NCI-H2081 treated with DMSO at 0.1 percent for 48 hours (cell line): ENCODE measurements around the gene TNFRSF11A.

Experiments
- DNase-seq: peaks from one replicate; lab custom pipeline; 2025; lab: John Stamatoyannopoulos, UW

Gene TNFRSF11A

DNA sequence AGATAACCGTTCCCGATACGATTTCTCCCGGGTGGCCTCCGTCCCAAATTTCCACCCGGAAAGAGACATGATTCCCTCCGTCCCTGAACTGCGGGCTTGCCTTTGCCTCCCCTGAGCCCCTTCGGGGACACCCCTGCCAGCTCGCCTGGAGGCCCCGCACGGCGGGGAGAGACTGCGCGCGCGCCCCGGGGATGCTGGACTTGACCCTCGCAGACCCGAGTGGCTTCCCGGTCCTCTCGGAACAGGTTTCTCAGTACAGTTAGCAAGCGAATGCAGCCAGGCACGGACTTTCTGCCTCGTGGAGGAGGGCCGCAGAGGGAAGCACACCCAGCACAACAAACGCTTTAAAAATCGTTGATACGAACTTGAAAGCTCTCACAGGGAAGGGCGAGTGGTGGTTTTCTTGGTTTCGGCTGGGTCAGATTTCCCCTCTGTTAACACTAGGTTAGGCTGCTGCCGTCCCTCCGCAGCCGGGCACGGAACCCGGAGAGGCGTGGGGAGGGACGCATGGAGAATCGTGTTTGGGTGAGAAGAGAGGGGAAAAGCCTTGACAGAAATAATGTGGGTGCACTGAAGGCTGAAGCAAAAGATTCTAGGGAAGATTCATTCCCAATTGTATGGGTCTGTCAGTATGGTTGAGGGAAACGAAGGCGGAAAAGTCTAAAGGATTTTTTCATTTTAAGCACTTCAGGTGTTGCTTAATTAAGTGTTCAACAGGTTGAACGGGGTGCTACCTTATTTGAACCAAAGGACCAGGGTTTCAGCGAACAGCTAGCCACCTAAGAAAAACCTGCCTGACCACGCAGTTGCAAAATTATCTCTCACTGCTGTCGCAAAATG lies 916 bp downstream of the TNFRSF11A start:
- no peak for DNase-seq

DNA sequence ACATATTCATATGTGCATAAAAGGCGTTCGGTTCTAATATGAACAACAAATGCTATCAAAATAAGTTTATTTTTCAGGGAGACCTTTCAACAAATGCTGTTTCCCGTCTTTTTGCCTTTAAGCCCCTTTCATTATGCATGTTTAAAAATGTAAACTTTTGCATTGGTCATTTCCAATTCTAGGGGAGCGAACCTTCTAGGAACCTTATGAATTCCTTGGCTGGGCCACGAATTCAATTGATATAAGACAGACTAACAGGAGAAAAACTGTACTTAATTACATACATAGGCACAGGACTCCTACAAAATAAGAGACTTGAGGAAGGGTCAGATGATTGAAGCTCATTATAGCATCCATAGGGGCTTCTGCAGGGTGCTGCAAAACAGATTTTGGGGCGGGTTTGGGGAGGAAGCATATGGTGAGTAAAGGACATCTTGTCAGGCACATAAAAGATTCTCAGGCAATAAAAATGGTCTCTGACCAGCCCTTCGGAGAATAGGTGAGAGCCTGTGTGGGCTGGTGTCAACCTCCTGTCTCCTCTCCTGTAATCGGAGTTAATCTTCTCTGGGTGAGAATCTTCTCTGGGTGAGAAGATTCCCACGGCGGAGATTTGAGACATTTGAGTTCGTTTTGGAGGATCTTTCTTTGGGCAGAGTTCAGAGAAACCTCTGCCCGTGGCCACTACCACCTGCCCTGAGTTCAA lies 1.7 kb downstream of the TNFRSF11A start:
- DNase-seq, result no peak

DNA sequence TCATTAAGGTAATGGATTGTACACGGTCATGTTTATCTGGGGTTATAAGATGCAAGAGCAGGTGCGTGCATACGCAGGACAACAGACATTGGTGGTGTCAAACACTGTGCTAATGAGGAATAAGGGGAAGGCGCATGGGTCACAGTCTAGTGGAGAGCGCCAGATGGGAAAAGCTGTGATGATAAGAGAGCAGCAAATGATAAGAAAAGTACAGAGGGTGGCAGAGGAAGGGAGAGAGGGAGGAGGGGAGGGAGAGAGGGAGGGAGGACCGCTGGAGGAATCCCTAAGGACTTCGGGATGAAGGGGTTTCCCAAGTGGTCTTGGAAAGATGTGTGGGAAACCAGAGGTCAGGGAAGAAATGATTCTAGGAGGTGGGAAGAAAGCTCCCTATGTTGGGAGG lies 2.9 kb downstream of the TNFRSF11A start:
- DNase-seq, result no peak

DNA sequence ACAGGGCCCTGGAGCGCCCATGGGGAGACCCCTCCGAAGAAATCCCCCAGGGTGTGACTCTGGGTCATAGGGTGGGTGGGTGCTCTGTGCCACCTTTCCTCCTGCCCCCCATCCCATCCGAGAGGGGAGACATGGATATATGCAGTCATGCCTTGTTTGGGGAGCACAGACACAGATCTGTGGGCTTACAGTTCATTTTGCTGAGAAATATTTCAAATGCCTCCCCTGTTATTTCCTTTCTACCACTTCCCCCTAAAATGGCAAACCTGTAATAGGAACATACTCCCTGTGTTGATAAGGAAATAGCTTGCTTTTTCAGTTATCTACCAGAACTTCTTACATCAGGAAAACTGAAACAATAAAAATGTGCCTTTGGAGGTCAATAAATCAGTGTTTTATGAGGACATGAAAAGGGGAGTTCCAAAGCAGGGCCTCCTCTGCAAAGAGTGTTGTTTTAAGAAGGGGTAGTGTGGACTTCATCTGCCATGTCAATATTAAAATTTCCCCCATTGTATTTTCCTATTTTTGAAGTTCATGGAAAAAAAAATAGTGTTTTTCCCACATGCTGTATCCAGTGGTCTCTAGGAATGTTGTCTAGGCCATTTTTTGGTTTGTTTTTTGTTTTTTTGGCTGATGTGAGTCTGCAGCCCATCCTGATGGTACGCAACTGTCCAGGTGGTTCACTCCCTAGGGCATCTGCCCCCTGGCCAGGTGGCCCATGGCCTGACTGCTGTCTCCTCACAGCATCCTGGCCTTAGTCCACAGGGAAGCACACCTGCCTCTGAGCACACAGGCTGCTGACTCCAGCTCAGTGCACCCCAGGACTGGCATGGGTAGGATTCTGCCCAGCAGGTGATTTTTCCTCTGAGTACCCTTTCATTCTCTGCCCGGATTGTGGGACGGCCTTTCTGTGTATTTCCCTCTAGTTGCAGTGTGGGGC lies 3.7 kb downstream of the TNFRSF11A start:
- DNase-seq, result no peak

DNA sequence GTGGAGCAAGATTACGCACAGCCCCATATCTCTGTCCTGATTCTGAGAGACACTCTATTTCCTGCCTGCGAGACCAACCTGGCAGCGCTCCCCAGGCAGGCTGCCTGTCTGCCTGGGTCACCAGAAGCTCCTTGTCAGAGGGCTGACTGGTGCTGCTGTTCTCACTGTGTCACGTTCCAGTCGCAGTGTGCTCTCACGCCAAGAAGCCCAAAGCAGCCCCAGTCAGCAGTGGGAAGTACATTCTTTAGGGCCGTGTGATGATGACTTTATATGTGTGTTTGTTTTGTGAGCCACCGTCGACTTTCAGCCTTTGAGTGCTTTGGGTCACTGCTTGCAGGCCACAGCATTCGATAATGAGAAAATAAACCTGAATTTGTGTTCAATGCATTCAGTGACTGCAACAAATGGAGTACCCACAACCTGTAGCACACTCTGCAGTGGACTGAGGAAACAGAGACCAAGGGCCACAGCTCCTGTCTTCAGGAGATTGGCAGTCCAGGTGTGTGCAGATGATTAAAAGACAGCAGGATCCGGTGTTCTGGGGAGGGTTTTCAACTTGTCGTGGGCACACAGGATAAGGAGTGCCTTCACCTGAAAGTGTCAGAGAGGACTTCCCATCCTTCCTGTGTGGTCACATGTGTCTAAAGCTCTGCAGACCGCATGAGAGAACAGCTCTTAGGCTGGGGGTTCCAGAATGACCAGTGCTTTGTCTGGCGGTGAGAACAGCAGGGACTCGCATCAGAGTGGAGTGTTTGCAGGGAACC lies 4.8 kb downstream of the TNFRSF11A start:
- no peak for DNase-seq

DNA sequence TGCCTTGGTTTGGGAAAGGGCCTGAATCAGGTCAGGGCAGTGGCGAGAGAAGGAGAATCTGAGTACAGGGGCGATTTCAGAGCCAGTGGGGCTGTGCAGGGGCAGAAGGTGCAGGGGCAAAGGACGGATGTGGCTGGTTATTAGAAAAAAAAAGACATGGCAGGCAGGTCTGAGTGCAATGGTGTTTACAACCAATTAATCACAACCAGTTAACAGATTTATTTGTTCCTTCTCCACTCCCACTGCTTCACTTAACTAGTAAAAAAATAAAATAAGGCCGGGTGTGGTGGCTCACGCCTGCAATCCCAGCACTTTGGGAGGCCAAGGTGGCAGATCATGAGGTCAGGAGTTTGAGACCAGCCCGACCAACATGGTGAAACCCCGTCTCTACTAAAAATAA lies 5.5 kb downstream of the TNFRSF11A start:
- DNase-seq, result no peak

DNA sequence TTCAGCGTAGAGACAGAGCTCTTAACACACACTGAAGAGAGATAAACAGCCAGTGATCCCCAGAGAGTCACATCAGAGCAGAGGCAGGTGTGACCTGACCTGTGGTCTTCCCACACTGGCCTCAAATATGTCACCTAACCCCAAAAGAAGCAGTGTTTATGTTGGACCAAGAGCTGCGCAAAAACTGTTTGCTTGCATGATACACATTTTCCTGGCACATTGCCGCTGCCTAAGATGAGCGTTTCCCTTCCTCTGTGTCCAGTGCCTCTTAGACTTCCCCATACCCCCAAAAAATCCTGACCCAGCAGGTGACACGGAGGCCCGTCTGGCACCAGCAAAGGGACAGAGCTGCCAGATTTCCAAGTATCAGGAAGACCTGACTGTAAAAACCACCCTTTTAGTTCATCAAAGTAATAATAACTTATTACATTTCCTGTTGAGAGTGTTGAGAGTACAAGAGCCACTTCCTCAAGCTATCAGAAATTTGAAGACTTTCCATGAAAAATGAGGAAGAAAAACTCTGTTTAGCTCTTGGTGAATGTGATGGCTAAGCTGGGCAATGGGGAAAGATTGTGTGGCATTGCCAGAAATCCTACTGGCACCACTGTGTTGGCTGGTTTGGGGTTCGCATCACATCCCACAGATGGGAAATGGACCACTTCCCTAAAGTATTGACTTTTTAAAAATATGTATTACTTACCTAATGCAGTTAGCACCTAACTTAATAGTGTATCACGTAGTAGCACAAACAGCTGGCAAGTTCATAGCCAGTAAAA lies 6.7 kb downstream of the TNFRSF11A start:
- DNase-seq, result no peak

DNA sequence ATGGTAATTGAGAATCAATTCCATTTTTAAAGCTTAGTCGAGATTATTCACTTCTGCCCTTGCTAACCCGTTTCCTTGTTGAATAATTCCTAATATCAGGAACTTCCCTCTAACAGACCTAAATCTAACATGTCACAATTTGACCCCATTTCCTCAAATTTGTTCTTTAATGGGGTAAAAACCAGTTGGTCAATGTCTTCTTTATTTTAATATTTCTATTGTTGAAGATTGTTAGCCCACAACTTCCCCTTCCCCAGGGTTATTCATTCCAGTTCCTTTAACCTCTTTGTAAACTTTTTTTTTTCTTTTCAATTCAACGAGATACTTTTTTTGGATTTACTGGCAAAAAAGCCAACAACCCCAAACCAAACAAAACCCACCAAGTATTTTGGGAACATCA lies 7.3 kb downstream of the TNFRSF11A start:
- no peak for DNase-seq

DNA sequence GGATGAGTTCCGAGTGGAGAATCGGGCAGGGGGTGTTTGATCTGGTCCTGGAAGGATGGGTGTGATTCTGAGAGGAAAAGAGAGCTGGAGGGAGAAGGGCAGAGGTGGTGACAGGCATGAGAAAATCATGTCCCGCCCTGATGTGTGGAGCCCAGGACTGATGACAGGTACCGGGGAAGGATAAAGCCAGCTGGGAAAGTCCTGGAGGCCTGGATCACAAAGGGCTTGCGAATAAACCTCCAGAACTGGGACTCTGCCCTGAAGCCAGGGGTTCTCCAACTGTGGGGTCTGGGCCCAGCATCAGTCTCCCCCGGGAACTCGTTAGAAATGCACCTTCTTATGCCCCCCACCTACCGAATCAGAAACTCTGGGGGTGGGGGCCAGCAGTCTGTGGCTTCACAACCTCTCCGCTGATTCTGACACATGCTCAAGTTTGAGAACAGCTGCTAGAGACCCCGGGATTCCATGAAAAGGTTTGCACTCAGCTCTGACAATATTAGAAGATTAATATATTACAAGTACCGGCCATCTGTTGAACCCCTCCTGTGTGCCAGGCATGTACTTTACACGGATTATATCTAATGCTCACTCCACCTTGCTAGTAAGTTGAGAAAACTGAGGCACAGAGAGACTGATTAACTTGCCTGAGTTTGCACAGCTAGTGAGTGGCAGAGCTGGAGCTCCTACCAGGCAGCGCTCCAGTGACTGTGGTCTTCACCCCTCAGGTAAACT lies 8.0 kb downstream of the TNFRSF11A start:
- no peak for DNase-seq

DNA sequence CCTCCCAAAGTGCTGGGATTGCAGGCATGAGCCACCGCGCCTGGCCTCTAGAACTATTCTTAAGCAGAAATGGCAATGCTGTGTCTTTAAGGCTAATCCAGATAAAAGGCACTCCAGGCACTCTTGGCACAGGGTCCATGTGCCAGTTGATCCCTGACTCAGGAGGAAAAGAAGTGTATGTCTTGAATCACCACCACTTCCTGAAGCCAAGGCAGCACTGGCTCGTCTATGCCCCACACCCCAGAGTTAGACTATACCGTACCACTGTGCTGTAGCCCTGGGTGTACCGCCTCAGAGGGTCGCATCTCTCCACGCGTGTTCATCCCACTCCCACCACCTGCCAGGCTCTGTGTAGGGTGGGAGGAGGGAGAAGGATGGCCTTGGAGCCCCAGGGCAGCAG lies 9.0 kb downstream of the TNFRSF11A start:
- no peak for DNase-seq

DNA sequence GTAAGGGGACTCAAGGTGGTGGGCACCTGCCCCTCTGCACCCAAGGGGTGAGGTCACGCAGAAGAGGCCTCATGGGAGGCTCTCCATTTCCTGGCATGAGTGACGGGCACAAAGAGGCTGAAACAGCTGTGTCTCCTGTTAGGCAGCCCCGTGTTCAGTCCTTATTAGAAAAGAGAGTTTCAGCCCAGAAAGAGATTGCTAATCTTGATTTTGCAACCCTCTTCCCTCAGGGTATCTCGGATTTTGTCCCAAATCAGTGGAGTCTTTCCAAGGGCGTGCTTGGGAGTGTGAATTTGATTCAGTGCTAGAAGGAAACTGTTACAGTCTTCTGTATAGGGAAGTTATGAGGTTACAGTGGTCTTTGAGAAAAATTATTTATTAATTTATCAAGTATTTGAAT lies 10.4 kb downstream of the TNFRSF11A start:
- DNase-seq, result no peak

DNA sequence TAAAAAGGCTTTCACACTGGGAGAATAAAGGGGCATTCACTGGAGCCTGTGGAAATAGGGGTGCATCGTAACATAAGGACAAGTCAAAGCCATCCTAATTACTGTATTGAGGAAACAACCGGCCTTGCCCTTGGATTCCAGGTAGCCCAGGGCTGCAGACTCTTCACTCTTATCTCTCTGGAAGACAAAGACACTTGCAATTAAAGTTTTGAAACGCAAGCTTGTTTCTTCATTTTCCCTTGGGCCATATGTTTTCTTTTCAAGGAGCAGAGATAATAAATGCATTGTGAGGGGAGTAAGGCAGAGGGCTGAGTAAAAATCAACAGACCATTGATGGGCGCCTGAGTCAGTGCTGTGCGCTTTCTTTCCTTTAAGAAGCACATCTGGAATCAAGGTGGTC lies 11.5 kb downstream of the TNFRSF11A start:
- no peak for DNase-seq

DNA sequence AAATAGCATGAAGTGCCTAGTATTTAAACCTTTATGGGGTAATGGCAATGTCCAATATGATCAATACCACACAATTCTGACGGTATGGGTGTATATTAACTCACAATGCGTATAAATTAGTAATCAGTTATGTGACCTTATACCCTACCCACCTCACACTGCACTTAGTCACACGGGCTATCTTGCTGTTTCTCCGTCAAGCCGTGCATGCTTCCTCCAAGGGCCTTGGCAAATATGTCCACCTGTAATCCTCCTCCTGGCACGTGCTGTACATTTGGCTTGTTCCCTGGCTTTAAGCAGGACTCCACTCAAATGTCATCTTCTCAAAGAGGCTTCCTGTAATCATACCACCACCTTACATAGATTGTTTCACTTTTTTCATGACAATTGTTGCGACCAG lies 12.2 kb downstream of the TNFRSF11A start:
- no peak for DNase-seq

DNA sequence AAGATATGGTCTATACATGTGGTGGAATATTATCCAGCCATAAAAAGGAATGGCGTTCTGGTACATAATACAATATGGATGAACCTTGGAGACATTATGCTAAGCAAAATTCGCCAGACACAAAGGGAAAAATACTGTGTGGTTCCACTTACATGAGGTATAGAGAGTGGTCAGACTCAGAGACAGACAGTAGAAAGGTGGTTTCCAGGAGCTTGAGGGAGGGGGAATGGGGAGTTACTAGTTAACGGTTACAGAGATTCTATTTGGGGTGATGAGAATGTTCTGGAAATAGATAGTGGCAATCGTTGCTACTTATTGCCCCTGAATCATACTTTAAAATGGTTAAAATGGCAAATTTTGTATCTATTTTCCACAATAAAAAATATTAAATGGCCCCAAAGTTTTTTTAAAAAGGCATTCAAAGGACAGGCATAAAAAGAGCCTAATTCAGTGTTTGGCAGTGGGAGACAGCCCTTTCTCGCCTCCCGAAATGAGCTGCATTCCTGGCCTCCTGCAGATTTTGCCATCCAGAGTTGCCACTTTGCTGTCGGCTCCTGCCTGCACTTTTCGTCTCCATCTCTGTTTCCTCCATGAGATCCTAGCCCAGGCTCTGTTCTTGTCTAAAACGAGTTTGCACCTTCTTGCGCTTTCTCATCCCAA lies 13.5 kb downstream of the TNFRSF11A start:
- DNase-seq, result no peak

DNA sequence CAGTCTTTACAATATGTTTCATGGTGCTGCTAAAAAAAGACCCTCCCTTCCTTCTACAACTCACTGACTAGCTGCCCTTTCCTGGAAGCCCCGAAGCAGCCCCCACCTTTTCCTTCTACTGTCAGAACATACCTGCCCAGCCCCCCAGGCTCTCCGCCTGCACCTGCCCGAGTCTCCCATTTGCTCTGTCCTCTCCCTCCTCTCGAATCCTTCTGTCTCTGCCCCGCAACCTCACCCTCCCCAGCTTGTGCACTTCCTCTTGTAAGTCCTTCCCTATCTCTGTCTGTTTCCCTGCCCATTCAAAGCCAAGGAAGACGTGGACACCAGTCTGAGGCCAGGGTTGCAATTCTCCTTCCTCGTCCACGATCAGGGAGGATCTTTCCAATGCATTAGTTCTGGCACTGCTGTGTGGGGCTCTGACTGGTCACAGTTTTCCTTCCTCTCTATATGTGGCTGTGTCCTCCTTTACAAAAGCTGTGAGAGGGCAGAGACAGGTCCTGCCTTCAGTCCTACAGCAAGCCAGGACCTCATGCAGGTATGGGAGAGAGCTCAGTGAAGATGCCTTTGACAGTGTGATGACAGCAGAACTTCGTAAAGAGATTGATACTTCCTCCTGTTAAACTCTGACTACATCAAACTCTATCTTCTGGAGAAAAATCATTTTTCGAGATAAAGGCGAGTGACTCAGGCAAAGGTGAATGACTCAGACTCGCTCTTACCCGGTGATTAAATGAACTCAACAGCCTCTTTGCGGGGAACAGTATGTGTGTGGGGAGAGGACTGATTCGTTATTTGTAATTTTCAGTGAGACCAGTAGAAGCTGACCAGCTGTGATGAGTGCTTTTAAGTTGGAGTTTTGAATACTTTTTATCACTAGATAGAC lies 14.2 kb downstream of the TNFRSF11A start:
- DNase-seq, result no peak

DNA sequence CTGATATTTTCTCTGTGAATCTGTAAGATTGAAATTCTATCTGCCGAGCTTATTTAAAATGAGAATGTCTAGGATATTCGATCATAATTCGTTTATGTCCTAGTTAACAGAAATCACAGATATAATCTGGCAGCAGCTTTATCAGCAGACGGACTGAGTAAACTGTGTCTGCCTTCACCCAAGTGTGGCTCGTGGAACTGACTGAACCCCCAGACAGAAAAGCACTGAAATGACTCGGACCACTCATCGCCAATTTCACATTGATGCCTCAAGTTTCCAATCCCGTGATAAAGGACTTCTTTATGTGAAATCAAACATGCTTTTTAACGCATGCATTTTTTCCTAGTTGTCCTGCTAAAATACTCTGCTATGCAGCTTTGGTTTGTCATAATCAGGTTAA lies 15.9 kb downstream of the TNFRSF11A start:
- no peak for DNase-seq

DNA sequence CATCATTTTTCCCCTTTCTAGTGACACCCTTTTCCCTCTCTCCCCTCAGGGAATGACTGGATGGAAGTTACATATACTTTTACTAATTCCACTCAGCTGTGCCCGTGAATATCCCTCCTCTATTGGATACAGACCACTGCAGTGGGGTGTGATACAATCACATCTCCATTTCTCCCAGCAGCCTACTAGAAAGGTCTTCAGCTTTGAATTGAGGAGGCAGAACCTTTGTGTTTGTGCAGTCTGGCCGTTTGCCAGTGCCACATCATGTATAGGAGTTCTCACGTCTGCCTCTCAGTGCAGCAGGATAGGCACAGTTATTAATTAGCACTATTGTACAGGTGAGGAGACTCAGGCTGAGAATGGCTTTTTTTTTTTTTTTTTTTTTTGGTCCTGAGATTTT lies 16.4 kb downstream of the TNFRSF11A start:
- peak; percentile 28 for DNase-seq

DNA sequence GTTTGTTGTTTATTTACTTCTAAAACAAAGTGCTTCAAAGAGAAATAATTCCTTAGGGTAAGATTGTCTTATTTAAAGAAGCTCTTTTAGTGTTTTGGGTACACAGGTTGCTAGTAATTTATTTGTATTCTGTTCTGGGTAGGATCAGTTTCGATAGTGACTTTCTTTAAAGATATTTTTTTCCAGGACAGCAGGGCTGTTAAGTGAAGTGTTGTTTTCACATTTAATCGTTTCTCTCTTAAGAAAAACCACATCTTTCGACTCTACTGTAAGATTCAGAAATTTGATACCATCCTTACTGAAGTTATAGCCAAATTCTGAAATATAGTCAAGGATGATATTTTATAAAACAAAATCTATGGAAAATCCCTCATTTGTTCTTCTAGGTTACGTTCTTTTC lies 17.8 kb downstream of the TNFRSF11A start:
- DNase-seq, result no peak

DNA sequence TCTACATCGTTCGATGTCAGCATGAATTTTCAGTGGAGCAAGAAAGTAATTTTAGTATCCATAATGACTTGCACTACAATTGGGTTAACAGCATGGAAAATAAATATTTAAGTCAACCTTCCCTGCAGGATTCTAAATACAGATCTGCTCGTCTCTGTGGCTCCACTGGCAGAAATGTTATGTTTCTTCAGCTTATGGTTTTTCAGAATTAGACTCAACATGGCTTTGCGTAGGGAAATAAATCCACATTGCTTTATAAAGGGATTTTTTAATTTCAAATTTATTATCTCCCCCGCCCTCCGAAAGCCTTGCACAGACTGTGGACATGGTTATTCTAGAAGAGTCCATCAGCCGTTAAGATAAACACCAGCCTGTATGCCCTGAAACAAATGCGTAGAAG lies 18.2 kb downstream of the TNFRSF11A start:
- no peak for DNase-seq
